Limb (tissue), 2 donors: ENCODE results near the gene SUGCT.
"Not testable (repeated sequence)": the region's sequence is repeated elsewhere in the genome, so short reads cannot be mapped to it uniquely, and the experiment has no call there.

Experiments used
- DNase-seq, 2 donors: peaks; one replicate each; pipeline ENCODE4 v3.0.0-alpha.2; 2016; ENCODE audit errors: extremely low spot score in 2 of 2

The SUGCT gene

DNA sequence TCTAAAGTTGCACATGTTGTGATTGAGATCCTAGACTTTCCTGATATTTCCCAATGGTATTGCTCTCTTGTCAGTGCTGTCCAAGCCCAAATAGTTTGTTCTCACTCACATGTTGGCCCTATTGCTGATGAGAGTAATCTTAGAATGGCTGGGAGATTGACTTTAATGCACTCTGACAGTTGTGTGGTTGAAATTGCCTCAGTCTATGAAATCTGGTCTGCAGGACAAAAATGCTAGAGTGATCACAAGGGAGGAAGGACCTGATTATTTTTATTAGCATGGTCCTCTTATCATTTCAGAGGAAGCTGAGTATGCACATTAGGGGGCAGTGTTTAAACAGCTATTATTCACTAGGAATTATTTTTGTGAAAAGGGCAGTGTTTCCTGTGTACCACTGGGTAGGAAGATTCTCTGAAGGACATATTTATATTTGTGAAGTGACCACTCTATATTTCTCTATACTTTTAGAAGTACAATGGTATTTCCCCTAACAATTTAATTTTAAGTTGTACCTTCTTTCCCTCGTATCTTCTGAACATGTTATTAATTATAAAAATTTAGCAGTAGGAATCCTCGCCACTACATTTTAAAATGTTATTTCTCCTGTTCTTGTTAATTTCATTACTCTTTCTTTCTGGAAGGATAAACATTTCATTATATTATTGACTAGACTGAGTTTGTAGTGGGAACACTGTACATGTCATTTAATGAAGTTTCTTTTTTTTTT, 64.4 kb downstream of the SUGCT start:
- DNase-seq: no peak

DNA sequence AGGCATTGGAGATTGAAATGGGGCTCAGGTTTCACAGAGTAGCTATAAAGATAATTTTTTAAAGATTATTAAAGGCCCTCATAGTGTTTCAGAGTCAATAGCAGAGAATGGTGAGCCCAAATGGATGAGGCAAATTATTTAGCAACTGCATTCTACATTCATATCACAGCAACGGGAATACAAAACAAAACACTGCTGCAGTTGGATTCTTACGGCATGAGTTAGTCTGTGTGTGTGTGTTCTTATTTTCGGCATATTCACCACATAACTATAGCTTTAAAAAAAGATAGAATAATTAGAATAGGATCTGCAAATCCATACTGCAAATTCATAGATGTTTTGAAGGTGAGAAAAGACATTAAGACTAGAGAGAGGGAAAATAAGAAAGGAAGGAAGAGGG, 66.0 kb downstream of the SUGCT start:
- DNase-seq: peak in 1 of 2 donors; percentile 30

DNA sequence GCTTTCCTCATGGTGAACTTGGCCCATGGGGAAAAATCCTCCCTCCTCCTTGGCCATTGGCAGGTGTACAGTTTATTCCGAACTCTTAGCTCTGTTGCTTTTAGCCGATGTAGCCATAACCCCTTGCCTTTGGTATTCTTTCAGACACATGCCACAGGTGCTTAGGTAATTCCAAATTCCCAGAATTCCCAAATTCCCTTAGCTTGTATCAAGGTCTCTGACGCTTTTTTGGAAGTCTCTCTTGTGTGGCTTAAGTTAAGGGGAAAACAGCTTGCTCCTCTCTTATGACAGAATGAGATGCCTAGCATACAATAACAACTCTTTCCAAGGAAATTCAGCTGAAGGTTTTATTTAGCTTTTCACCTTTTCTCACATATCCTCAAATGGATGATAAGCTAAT, 68.0 kb downstream of the SUGCT start:
- no peak for DNase-seq

DNA sequence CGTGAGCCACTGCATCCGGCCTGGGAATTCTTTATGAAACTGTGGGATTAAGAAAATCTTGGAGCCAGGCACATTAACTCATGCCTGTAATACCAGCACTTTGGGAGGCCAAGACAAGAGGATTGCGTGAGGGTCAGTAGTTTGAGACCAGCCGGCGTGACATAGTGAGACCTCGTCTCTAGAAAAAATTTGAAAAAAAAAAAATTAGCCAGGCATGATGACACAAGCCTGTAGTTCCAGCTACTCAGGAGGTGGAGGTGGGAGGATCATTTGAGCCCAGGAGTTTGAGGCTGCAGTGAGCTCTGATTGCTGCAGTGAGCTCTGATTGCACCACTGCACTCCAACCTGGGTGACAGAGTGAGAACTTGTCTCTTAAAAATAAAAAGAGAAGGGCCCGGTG, 69.8 kb downstream of the SUGCT start:
- DNase-seq: no peak

DNA sequence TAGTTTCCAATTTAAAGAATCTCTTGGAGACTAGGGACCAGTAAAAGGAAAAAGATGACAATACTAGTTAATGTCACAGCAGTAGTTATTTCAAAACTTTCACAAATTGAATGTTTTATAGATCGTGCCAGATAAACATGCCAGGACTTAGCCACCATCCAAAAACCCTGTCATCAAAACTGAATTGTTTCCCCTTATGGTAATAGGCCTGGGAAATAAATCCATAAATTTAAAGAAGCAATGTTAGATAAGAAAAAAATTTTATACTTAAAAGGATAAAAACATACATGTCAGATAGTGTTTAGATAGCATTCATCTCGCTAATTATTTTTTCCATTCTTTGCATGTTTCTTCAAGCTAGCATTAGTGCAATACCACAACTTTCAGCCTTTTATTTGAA, 71.2 kb downstream of the SUGCT start:
- DNase-seq: no peak

DNA sequence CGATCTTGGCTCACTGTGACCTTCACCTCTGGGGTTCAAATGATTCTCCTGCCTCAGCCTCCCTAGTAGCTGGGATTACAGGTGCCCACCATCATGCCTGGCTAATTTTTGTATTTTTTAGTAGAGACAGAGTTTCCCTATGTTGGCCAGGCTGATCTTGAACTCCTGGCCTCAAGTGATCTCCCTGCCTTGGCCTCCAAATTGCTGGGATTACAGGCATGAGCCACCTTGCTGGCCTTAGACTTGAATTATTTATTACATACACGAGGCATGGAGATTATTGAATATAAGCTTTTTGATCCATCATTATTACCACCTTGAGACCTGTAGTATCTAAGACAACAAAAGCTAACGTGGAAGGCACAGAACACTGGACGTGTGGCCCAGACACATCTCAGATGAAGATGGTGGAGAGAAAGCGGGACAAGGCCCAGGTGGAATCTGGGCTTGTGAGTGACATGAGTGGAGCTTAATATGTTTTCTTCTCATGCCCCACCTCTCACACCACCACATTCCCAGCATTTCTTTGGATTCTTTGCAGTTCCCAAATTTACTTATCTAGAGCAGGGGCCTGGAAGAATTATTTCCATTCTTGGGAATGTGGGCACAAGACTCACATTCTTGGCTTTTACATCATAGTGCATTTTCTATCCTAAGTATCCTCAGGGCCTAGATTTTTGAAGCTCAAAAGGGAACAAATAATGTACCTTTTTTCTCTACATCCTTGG, 76.6 kb downstream of the SUGCT start:
- no peak for DNase-seq

DNA sequence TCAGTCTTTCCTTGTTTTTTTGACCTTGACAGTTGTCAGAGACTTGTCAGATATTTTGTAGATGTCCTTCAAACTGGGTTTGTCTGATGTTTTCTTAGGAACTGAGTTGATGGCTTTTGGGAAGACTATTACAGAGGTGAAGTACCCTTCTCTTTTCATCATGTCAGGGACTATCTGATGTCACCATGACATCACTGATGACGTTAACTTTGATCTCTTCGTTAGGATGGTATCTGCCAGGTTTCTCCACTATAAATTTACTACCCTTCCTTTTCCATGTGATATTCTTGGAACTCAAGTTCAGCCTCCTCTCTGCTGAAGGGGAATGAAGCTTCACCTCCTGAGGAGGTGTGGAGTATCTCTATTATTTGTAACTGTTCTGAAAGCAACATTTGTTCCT, 78.5 kb downstream of the SUGCT start:
- no peak for DNase-seq

DNA sequence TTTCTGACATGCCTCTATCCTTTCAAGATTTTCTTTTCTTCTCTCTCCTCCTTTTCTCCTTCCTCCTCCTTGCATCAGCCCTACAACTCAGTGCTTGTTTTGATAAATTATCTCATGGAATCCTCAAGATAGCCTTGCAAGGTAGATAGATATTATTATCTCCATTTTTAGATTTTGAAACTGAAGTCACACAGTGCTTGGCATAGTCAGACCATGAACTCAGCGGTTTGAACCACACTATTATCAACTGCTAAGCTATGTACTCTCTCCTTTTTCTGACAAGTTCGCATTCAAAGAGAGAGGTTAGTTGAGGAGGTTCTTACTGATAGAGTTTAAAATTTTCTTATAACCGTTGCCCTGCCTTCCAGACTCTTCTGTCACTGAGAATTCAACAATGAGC, 79.1 kb downstream of the SUGCT start:
- no peak for DNase-seq

DNA sequence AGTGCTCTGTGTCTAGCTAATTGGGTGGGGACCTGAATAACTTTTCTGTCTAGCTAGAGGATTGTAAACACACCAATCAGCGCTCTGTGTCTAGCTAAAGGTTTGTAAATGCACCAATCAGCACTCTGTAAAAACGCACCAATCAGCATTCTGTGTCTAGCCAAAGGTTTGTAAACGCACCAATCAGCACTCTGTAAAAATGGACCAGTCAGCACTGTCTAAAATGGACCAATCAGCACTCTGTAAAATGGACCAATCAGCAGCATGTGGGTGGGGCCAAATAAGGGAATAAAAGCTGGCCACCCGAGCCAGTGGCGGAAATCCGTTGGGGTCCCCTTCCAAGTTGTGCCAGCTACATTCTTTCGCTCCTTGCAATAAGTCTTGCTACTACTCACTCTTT, 83.8 kb downstream of the SUGCT start:
- not testable (repeated sequence) for DNase-seq

DNA sequence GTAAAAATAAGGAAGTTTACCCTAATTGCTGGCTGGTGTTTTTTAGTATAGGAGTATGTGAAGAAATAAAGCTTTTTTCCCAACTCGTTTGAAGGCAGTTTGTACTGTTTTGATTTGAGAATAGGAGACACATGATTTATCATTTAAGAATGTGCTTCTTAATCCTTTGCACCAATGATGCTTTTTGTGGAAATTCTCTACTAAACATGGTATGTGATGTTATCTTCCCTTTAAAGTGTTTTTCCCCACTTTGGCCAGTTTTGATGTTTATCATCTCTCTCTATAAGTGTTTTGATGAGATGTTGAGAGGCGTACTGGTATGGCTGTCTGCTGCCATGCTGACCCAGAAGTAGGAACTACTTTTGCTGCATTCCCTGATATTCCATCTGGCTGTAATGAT, 85.1 kb downstream of the SUGCT start:
- DNase-seq: no peak

DNA sequence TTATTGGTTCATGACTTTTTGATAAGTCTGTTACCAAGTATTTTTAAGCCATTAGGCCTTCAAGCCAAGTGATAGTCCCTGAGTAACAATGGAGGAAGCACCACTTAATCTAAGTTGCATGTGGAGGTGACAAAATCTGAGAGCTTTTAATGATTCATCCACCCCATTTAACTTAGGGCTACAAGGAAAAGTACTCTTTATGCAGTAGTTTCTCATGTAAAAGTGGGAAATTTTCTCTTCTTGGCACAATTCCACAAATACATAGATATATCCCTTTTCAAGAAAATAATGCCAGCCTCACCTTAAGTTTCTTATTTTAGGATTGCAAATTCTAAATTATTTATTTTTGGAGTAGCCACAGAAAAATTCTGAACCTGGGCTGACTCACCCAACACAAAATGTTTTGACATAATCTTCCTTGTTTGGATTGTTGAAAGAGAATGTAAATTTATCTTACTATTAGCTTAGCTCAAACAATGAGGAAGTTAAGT, 85.7 kb downstream of the SUGCT start:
- DNase-seq: no peak

DNA sequence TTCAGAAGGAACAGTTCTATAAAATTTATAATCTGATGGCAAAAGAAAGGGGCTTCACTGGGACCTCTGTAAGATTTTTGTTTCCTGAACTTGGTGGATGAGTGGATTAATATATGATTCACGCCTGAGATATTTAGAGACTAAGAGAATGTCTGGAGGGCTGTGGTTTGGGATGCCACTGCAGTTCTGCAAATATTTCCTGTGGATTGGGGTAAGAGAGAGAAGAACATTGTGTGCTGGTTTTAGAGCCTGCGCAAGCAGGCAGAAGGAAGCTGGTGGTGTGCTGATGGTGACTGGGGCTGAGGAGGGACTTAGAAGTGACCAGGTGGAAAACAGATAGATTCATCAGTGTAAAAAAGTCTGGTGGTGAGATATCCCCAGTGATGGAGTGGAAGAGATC, 87.0 kb downstream of the SUGCT start:
- no peak for DNase-seq

DNA sequence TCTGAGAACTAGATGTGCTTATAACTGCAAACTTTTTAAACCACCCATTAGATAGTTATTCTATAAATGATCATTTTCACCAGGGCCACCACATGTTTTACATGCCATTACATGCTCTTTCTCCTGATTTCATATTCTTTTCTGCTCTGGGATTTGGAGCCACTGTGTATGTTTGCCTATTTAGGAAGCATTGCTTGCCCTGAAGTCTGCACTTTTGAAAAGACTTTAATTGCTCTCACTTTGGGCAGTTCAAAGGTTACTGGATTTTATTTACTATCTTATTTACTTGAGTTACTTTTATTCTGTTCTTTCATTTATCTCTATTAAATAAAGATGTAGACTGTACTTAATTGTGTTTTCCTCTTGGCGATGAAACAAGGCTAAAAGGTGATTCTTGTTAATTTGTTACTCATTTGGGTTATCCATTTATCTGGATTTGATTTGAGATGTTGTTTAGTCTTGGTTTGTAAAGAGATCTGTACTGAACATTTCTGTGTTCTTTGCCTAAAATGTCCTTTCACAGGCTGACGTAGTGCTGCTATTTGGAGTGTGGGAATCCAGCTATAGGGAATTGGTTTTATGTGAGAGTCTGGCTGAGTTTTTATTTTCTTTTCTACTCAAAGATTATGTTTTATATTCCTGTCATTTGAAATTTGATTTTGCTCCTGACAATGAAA, 88.8 kb downstream of the SUGCT start:
- no peak for DNase-seq

DNA sequence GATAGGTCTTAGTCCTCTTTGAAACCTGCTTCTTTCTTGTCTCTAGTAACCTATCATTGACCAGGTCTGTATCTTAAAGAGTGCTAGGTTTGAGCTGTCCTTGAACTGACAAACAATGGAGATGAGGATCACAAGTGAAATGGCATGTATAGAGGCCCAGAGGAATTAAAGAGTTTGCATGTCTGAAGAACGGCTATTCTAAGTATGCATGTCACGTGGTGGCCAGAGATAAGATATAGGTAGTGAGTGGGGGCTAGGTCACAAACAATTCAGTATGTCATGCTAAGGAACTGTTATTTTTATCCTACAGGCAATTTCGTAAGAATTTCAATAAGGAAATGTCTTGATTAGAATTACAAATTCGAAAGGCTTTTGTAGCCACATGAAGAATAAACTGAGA, 95.3 kb downstream of the SUGCT start:
- no peak for DNase-seq

DNA sequence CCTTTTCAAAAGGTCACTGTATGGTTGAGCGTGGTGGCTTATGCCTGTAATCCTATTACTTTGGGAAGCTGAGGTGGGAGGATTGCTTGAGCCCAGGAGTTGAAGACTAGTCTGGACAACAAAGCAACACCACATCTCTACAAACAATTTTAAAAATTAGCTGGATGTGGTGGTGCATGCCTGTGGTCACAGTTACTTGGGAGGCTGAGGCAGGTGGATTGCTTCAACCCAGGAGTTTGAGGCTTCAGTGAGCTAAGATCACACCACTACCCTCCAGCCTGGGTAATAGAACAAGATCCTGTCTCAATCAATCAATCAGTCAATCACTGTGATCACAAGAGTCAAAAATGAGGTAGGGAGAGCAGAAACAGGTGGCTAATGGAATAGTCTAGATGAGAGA, 97.0 kb downstream of the SUGCT start:
- DNase-seq: no peak

DNA sequence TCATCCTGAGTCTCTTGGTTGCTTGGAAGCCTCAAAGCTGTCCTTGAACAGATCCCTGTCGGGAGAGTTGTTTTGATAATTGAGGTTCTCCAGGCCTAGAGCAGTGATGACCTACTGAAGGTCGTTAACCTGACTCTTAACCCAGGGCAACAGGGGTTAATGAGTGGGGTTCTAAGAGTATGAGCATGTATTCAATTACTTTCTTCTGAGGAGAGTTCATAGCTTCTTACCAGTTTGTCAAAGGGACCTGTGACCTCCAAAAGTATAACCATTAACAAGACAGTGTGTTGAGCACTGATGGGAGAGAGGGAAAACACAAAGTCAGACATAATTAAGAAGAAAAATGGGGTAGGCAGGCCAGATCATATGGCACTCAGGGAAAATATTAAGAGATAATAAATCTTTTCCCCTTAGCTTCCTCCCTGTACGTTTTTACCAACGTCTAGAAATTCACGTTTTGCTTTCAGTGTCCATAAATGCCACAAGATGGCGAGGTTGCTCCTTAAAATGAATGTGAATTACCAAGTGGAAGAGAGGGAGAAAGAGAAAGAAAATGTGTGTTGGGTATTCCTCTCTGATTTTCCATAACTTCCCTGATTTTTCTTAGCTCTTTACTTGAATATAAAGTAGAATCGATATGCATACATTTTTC, 97.6 kb downstream of the SUGCT start:
- DNase-seq: peak in 1 of 2 donors; percentile 81

DNA sequence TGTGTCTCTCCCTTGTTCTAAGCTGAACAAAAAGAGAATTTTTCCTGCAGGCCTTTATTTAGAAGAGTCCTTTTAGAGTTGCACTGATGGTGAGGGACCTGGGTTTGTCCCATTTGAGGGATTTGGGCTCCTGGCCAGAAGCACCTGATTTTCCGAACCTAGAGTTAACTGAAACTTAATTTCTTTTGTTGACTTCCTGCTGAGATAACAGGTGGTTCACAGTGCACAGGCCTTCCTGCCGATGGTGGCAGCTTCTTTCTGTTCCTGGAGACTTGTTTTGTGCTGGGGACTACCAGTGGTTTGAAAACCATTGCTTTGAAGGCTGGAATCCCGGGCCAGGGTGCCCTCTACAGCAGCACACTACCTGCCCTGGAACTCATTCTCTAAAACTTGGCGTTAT, 99.2 kb downstream of the SUGCT start:
- DNase-seq: no peak

DNA sequence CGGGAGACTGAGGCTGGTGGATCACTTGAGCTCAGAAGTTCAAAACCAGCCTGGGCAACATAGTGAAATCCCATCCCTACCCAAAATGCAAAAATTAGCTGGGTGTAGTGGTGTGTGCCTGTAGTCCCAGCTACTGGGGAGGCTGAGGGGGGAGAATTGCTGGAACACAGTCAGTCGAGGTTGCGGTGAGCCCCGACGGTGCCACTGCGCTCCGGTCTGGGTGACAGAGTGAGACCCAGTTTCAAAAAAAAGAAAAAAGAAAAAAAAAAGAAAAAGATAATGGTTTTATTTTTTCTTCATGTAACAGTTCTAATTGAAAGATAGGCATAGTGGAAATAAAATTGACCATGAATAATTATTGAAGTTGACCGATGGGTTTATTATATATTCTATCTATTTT, 99.9 kb downstream of the SUGCT start:
- DNase-seq: no peak

DNA sequence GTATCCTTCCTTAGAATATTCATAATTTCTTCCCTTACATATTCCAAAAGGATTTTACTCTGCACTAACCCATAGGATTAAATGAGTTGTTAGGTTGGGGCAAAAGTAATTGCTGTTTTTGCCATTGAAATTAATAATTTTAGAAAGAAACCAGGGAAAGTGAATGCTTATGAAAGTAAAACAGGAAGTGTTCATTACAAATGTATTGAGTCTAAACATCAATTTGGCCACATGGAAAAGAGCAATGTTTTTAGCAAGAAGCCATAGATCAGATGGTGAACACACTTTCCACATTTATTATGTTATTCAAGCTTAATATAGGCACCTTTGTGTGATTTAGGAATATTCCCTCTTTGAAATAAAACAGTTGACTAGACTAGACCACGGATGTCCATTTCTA, 102.9 kb downstream of the SUGCT start:
- no peak for DNase-seq

DNA sequence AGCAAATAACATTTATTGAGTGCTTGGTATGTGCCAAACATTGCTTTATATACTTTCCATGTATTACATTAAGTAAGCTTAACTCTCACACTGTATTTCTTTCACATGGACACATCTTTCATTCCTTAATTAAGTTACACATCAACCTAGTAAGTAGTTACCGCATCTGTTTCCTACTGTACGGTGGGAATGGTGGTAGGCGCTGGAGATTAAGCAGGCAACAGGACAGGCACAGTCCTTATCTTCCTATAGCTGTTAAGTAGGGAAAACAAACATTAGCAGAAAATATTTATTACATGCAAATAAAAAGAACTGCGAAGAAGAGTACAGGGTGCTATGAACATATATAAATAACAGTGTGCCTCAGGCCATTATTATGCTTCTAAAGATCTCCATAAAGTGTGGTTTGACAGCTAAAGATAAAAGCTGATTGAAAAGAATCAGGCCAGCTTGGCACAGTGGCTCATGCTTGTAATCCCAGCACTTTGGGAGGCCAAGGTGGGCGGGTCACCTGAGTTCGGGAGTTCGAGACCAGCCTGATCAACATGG, 105.0 kb downstream of the SUGCT start:
- no peak for DNase-seq

DNA sequence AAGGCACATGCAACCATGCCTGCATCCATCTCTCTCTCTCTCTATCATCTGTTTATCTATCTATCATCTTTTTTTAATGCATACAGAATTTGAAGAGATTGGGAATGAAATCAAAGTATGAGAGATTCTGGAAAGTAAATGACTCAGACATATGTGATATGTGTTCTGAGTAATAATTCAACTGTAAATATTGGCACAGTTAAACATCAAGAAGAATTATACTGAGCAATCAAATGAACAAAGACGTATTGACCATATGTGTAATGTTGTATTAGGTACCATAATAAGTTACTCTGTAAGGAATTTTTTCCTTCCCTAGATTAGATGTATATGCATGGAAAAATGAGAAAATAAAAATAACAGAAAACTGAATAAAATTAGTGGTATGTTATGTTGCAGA, 108.3 kb downstream of the SUGCT start:
- DNase-seq: no peak

DNA sequence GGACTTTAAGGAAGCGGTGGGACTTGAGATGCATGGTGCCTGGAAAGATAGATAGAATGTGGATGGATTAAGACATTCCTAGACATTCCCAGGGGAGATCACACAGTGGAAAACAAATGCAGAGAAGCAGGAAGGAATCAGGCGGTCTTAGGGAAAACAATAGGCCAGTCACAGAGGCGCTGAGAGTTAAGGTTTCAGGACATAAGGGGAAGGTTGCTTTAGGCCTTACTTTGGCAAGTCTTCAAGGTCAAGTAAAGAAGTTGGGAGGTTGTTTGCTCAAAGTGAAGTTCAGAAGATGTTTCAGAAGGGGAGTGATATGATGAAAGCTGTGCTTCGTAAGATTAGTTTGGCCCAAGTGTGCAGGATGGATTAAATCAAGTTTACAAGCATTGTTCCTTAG, 109.4 kb downstream of the SUGCT start:
- no peak for DNase-seq
